GM13976 (cell line): Measurements from ENCODE around the gene SLC16A10.
A peak's percentile ranks its signal among the peaks of the same experiment; 100 is the strongest.

ENCODE experiments used
- DNase-seq: peaks from one replicate; pipeline ENCODE4 v3.0.0; 2012; ENCODE audit warnings: low spot score
- in situ Hi-C: fragments of 300-500 bp; cut with MboI; formaldehyde crosslinking; loops from one replicate; pipeline ENCODE4 v1.12.0; 2022; ENCODE audit warnings: low sequenced_read_pairs, mixed read lengths, inconsistent platforms; ENCODE audit not compliant: unreplicated experiment
- TF ChIP-seq, protein P1 (sequence below): IDR thresholded peaks from 2 replicates; pipeline ENCODE4 v1.5.1; 2012; ENCODE audit warnings: borderline replicate concordance, mild to moderate bottlenecking; ENCODE audit not compliant: insufficient read depth; ENCODE audit errors: extremely low read depth, missing control alignments, control extremely low read depth

Gene SLC16A10

DNA sequence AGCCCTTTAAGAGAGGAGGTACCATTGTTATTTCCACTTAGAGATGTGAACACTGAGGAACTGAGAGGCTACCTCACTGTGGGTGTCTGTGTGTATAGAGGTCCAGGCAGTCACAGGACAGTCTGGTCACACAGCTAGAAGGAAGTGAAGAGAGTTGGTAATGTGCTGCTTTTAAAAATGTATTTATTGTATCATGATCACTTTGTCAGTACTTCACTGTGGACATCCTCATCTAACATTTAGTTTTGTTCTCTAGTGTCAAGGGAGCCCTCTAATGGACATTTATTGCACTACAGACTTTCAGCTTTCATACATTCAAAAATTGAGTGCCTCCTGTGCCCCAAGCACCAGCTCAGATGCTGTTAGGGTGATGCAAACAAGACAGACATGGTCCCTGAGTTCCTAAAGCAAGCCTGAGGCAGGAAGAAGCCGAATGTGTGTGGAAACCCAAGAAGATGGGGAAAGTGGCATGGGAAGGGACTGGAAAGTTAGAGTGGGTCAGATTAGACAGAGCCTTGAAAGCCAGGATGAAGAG is 123.0 kb downstream of the SLC16A10 start:
- in situ Hi-C loops = loop anchor here (10.0 to 25.0 kb wide), 2 partner anchors 145 to 673 kb away; no protein-coding TSS in a partner anchor
- DNase-seq = peak; percentile 69
- TF ChIP-seq, protein P1, sequence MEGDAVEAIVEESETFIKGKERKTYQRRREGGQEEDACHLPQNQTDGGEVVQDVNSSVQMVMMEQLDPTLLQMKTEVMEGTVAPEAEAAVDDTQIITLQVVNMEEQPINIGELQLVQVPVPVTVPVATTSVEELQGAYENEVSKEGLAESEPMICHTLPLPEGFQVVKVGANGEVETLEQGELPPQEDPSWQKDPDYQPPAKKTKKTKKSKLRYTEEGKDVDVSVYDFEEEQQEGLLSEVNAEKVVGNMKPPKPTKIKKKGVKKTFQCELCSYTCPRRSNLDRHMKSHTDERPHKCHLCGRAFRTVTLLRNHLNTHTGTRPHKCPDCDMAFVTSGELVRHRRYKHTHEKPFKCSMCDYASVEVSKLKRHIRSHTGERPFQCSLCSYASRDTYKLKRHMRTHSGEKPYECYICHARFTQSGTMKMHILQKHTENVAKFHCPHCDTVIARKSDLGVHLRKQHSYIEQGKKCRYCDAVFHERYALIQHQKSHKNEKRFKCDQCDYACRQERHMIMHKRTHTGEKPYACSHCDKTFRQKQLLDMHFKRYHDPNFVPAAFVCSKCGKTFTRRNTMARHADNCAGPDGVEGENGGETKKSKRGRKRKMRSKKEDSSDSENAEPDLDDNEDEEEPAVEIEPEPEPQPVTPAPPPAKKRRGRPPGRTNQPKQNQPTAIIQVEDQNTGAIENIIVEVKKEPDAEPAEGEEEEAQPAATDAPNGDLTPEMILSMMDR = peak; percentile 70

DNA sequence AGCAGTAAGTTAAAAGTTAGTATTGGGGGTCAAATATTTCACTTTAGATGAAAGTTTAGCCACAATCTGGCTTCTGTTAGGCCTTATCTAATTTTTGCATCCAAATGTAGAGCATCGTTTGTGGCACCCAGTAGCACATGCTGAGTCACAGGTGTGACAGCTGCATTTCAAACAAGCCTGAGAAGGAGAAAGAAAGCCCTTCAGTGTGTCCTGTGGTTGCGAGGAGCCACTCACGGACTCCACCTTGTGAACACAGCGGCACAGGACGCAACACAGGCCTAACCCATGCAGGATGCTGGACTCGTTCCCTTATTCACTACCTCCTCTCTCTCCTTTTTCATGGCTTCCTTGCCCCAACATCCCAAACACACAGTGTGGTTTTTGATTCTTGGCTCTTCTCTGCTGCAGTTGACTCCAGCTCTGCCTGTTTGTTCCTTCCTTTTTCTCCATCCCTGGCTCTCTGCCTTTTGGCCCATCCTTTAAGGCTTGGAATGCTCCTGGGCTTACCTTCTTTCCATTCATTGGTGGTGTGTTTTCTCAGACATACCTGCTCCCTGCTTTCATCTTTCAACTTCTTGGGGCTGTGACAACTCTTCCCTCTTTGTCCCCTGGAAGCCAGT is 124.2 kb downstream of the SLC16A10 start:
- in situ Hi-C loops = loop anchor here (10.0 to 25.0 kb wide), 2 partner anchors 147 to 674 kb away; no protein-coding TSS in a partner anchor
- DNase-seq = no peak
- TF ChIP-seq, protein P1 = no peak

DNA sequence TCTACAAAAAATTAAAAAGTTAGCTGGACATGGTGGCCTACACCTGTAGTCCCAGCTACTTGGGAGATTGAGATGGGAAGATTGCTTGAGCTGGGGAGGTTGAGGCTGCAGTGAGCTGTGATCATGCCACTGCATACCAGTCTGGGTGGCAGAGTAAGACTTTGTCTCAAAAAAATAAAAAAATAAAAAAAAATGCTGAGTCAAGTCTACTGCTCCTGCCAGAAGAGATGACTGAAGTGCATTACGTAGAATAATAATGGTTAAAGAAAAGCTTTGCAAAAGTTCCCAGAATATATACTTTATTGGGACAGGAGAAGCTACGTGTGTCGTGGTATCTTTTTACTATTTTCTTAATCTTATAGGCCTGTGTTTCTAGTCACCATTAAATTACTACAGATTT is 125.3 kb downstream of the SLC16A10 start:
- TF ChIP-seq, protein P1 = no peak
- in situ Hi-C loops = loop anchor here (10.0 to 25.0 kb wide), 2 partner anchors 148 to 675 kb away; no protein-coding TSS in a partner anchor
- DNase-seq = no peak

DNA sequence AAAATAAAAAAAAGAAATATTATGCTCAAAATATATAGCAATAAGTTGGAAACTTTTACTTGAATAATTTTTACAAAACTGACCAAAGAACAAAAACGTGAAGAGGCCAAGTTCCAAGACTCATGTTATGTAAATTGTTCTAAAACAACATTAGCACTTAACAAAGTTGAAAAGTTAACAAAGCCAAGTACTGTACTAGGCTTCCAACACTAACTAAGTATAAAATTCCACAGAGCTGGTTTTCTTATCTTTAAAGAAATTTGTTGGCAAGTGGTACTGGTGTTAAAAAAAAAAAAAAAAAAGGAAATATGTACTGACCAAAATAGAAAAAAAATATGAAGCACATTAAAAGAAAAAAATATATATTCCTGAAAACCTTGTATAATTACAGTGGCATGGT is 127.8 kb downstream of the SLC16A10 start:
- in situ Hi-C loops = loop anchor here (10.0 to 25.0 kb wide), 2 partner anchors 150 to 678 kb away; no protein-coding TSS in a partner anchor
- TF ChIP-seq, protein P1 = no peak
- DNase-seq = no peak

DNA sequence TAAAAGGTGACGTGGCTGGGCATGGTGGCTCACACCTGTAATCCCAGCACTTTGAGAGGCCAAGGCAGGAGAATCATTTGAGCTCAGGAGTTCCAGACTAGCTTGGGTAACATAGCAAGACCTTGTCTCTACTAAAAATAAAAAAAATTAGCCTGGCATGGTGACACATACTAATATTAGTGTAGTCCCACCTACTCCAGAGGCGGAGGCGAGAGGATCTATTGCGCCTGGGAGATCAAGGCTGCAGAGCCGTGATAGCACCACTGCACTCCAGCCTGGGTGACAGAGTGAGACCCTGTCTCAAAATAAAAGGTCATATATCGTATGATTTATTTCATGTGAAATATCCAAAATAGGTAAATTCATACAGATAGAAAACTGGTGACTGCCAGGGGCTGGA is 132.5 kb downstream of the SLC16A10 start:
- TF ChIP-seq, protein P1 = no peak
- in situ Hi-C loops = loop anchor here (10.0 to 25.0 kb wide), 2 partner anchors 155 to 682 kb away; no protein-coding TSS in a partner anchor
- DNase-seq = no peak

DNA sequence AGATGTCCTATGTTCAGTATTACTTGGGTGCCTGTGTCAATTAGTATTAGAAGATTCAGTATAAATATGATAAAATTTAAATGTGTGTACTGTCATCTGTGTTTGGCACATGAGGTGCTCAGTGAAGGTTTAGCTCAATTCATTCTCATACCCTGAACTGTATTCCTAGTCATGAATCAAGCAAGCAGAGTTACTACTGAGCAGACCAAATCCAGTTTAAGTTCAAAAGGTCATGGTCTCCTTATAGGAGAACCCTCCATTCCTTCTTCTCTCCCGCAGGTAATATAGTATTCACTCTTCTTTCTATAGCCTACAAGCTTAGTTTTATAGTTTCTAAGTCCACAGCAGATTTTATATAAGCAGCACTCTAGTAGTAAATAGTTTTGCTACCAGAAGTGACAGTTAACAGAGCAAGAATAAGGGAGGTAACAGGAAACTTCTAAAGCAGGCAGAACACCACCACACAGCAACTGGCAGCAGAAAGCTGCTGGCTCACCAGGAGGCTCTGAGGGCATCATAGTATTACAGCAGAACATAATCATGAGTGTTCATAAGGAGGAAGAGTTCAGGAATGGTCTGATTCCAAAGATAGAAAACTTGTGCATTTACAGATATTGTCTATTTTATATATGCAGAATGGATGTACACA is 133.2 kb downstream of the SLC16A10 start:
- TF ChIP-seq, protein P1 = no peak
- in situ Hi-C loops = loop anchor here (25.0 kb wide), 1 partner anchor 683 kb away; no protein-coding TSS in a partner anchor

More for the DNA sequence above, 133.2 kb downstream of the SLC16A10 start:
- DNase-seq = no peak
